Osteocyte (in vitro differentiated cells): ENCODE measurements around the gene IL23R. TPM values are rescaled to one million over a fixed set of nuclear protein-coding genes. Genes with fewer than 3 reads are reported as not detected.

ENCODE experiments used
- DNase-seq: peaks from one replicate; pipeline ENCODE4 v3.0.0; 2021; ENCODE audit warnings: mixed read lengths; ENCODE audit not compliant: unreplicated experiment; ENCODE audit errors: extremely low spot score
- H3K27ac Mint-ChIP-seq: one replicate; pipeline ENCODE4 v1.8.0; 2021; ENCODE audit warnings: mild to moderate bottlenecking, mixed read lengths; ENCODE audit not compliant: unreplicated experiment
- H3K27me3 Mint-ChIP-seq: one replicate; pipeline ENCODE4 v1.8.0; 2021; ENCODE audit warnings: mixed read lengths; ENCODE audit not compliant: unreplicated experiment
- H3K36me3 Mint-ChIP-seq: one replicate; pipeline ENCODE4 v1.8.0; 2021; ENCODE audit warnings: mixed read lengths; ENCODE audit not compliant: unreplicated experiment
- H3K4me1 Mint-ChIP-seq: one replicate; pipeline ENCODE4 v1.8.0; 2021; ENCODE audit warnings: mixed read lengths; ENCODE audit not compliant: unreplicated experiment
- H3K4me3 Mint-ChIP-seq: one replicate; pipeline ENCODE4 v1.8.0; 2021; ENCODE audit warnings: mild to moderate bottlenecking, moderate library complexity, mixed read lengths; ENCODE audit not compliant: unreplicated experiment
- H3K9me3 Mint-ChIP-seq: one replicate; pipeline ENCODE4 v1.8.0; 2021; ENCODE audit warnings: mixed read lengths; ENCODE audit not compliant: unreplicated experiment
- CTCF ChIP-seq: fragments of 200-600 bp; sonication (generic); IDR thresholded peaks from 2 replicates; pipeline ENCODE4 v1.5.0; 2021; ENCODE audit warnings: antibody characterized with exemption, mild to moderate bottlenecking, moderate library complexity
- total RNA-seq: library from RNA; stranded (reverse); gene quantifications from 2 replicates; pipeline ENCODE4 v1.2.1, GENCODE V29; 2021

Gene IL23R
- total RNA-seq, 1 donor from 2014 or later = not detected

DNA sequence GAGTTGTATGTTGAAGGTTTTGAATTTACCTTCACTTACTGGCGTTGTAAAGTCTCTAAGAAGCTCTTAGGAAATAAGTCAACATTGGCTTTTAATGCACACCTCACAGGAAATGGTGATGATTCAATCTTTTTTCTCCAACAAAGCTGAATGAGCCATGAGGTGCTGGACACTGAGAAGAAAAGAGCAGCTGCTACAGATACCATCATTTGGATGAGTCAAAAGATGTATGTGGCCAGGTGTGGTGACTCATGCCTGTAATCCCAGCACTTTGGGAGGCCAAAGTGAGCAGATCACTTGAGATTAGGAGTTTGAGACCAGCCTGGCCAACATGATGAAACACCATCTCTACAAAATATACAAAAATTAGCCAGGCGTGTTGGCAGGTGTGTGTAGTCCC is 3.3 kb upstream of the IL23R start:
- H3K9me3 Mint-ChIP-seq = no peaks in the 10 kb centered on the region
- H3K27me3 Mint-ChIP-seq = peaks cover 17% of the 10 kb centered on the region
- no peak for TF ChIP-seq CTCF
- H3K27ac Mint-ChIP-seq = no peak overlapping the region
- H3K36me3 Mint-ChIP-seq = no peaks in the 10 kb centered on the region
- no peaks in the 10 kb centered on the region for H3K4me1 Mint-ChIP-seq
- no peak overlapping the region for H3K4me3 Mint-ChIP-seq
- DNase-seq = no peak

- no peak for DNase-seq
- Mint-ChIP-seq H3K4me1 (no peaks in the 10 kb centered on the region), H3K27ac (no peak overlapping the region), H3K9me3 (no peaks in the 10 kb centered on the region), H3K36me3 (no peaks in the 10 kb centered on the region), H3K27me3 (peaks cover 26% of the 10 kb centered on the region), H3K4me3 (no peak overlapping the region)
- no peak for TF ChIP-seq CTCF
These were observed 699 bp upstream of the IL23R start for GRCh38 chr1:67165468-67166041.

DNA sequence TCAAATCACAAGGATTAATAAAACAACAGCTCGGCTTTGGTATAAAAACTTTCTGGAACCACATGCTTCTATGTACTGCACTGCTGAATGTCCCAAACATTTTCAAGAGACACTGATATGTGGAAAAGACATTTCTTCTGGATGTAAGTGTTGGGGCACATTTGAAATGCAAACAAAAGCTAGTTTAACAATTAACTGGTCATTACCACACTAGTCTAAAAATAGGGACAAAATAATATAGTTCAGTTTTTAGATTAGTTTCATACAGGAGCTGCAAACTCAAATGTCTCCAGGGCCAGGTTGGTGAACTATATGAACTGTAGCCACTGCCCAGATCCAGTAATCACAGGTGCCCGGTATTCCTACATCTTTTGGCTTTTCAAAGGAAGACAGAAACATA is 3.2 kb downstream of the IL23R start:
- no peak for DNase-seq
- peaks cover 36% of the 10 kb centered on the region for H3K27me3 Mint-ChIP-seq
- TF ChIP-seq CTCF = no peak
- H3K4me3 Mint-ChIP-seq = no peak overlapping the region
- H3K9me3 Mint-ChIP-seq = no peaks in the 10 kb centered on the region
- H3K27ac Mint-ChIP-seq = no peak overlapping the region
- no peaks in the 10 kb centered on the region for H3K36me3 Mint-ChIP-seq
- no peaks in the 10 kb centered on the region for H3K4me1 Mint-ChIP-seq

- DNase-seq = no peak
- no peaks in the 10 kb centered on the region for H3K36me3 Mint-ChIP-seq
- H3K9me3 Mint-ChIP-seq = no peaks in the 10 kb centered on the region
- TF ChIP-seq CTCF = no peak
- no peaks in the 10 kb centered on the region for H3K4me1 Mint-ChIP-seq
- no peak overlapping the region for H3K4me3 Mint-ChIP-seq
- H3K27ac Mint-ChIP-seq = no peak overlapping the region
- peaks cover 39% of the 10 kb centered on the region for H3K27me3 Mint-ChIP-seq
These were observed 3.7 kb downstream of the IL23R start for GRCh38 chr1:67169932-67170331.

- H3K36me3 Mint-ChIP-seq = no peaks in the 10 kb centered on the region
- no peaks in the 10 kb centered on the region for H3K4me1 Mint-ChIP-seq
- no peak overlapping the region for H3K4me3 Mint-ChIP-seq
- H3K27ac Mint-ChIP-seq = no peak overlapping the region
- H3K9me3 Mint-ChIP-seq = no peaks in the 10 kb centered on the region
- H3K27me3 Mint-ChIP-seq = peaks cover 41% of the 10 kb centered on the region
- no peak for TF ChIP-seq CTCF
- DNase-seq = no peak
These were observed 4.7 kb downstream of the IL23R start for GRCh38 chr1:67170751-67171573.
